GM06990 (cell line): ENCODE results near the gene ADPRHL1.

Experiments
- DNase-seq: peaks from one replicate; pipeline ENCODE4 v3.0.0-alpha.2; 2011; ENCODE audit not compliant: insufficient read length; ENCODE audit errors: extremely low read depth
- H3K27me3 ChIP-seq: replicated peaks from 2 replicates; pipeline ENCODE4 v1.6.0; 2011; ENCODE audit warnings: low read length; ENCODE audit not compliant: control insufficient read depth, insufficient read depth
- H3K36me3 ChIP-seq: 2 replicates; pipeline ENCODE4 v1.5.1; 2011; ENCODE audit warnings: low read length; ENCODE audit not compliant: control insufficient read depth, insufficient read depth
- H3K4me3 ChIP-seq: replicated peaks from 2 replicates; pipeline ENCODE4 v1.5.1; 2011; ENCODE audit warnings: low read depth, mild to moderate bottlenecking, control low read depth, low read length
- CTCF ChIP-seq: IDR thresholded peaks from 2 replicates; pipeline ENCODE4 v1.5.1; 2011; ENCODE audit warnings: low read length, control low read depth, mild to moderate bottlenecking, inconsistent platforms; ENCODE audit not compliant: insufficient read depth, poor library complexity, severe bottlenecking

ADPRHL1 gene

DNA sequence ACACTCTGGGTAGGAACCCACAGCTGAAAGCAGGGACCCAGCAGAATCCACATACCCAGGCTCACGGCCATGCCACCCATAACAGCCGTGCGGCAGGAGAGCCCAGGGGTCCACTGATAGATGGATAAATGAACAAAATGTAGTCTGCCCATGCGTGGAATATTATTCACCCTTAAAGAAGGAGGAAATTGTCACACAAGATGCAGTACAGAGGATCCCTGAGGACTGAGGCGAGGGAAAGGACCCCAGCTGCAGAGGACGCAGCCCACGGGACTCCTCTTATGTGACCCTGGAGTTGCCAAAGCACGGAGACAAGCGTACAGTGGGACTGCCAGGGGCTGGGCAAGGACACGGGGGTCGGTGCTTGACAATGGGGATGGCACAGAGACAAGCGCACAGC is 100.0 kb downstream of the ADPRHL1 start:
- H3K27me3 ChIP-seq: no peaks in the 10 kb centered on the region
- no peak for DNase-seq
- H3K4me3 ChIP-seq: no peak overlapping the region
- no peaks in the 10 kb centered on the region for H3K36me3 ChIP-seq
- TF ChIP-seq CTCF: no peak

GRCh38 chr13:113351514-113352026 is 101.7 kb downstream of the ADPRHL1 start:
- no peak overlapping the region for H3K4me3 ChIP-seq
- H3K27me3 ChIP-seq: no peaks in the 10 kb centered on the region
- no peak for TF ChIP-seq CTCF
- no peaks in the 10 kb centered on the region for H3K36me3 ChIP-seq
- DNase-seq: no peak

DNA sequence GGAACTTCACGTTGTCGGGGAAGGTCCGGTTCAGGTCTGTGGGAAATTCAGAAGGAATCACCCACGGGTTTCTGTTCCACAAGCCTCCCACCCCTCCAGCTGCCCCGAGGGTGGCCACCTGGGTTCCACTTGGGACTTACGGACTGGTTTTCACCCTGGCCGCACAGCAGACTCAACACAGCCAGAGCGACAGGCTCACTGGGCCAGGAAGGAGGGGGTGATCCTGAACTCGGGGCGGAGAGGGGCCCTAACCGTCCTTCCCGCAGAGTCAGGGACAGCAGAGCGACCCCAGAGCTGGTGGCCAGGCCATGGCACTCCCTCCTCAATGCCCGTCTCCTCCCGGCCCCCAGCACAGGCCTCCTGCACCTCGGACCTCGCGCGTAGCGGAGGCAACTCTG is 102.4 kb downstream of the ADPRHL1 start:
- no peaks in the 10 kb centered on the region for H3K36me3 ChIP-seq
- no peaks in the 10 kb centered on the region for H3K27me3 ChIP-seq
- no peak for DNase-seq
- TF ChIP-seq CTCF: no peak
- no peak overlapping the region for H3K4me3 ChIP-seq

- no peak for TF ChIP-seq CTCF
- H3K4me3 ChIP-seq: no peak overlapping the region
- no peak for DNase-seq
- H3K27me3 ChIP-seq: no peaks in the 10 kb centered on the region
- no peaks in the 10 kb centered on the region for H3K36me3 ChIP-seq
These were observed 103.0 kb downstream of the ADPRHL1 start for GRCh38 chr13:113350065-113350937.
